ENCODE measurements around the gene HMOX1.
"Not testable (repeated sequence)": the region's sequence is repeated elsewhere in the genome, so short reads cannot be mapped to it uniquely, and the experiment has no call there.

Gene HMOX1

GRCh38 chr22:35390933-35391332, 10.0 kb downstream of the HMOX1 start:
- DNase-seq (ENCODE audit: low read depth): no peak
- no peak overlapping the region for H3K4me3 ChIP-seq (ENCODE audit: low read length)
- TF ChIP-seq, protein P1, sequence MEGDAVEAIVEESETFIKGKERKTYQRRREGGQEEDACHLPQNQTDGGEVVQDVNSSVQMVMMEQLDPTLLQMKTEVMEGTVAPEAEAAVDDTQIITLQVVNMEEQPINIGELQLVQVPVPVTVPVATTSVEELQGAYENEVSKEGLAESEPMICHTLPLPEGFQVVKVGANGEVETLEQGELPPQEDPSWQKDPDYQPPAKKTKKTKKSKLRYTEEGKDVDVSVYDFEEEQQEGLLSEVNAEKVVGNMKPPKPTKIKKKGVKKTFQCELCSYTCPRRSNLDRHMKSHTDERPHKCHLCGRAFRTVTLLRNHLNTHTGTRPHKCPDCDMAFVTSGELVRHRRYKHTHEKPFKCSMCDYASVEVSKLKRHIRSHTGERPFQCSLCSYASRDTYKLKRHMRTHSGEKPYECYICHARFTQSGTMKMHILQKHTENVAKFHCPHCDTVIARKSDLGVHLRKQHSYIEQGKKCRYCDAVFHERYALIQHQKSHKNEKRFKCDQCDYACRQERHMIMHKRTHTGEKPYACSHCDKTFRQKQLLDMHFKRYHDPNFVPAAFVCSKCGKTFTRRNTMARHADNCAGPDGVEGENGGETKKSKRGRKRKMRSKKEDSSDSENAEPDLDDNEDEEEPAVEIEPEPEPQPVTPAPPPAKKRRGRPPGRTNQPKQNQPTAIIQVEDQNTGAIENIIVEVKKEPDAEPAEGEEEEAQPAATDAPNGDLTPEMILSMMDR (IDR thresholded peaks at IDR 0.05; ENCODE audit: insufficient read depth, low read depth, low read length, missing control alignments): no peak

DNA sequence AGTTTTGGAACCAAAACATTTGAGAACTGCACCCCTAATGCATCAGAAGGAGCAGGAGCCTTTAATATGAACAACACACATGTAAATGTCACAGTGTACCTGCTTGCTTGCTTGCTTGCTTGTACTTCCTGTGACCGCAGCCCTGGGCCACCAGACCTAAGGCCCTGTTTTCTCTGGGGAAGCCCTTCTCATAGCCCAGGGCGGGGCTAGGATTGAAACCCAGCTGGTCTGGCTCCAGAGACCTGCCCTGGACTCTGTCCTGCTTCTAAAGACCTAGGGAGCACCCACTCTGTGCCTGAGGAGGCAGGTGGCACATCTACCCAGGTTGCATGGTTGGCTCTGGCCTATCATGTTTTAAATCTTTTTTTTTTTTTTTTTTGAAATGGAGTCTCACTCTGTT, 11.5 kb downstream of the HMOX1 start:
- H3K4me3 ChIP-seq (ENCODE audit: low read length): no peak overlapping the region
- TF ChIP-seq, protein P1 (IDR thresholded peaks at IDR 0.05; ENCODE audit: insufficient read depth, low read depth, low read length, missing control alignments): no peak
- no peak for DNase-seq (ENCODE audit: low read depth)

- TF ChIP-seq, protein P1 (IDR thresholded peaks at IDR 0.05; ENCODE audit: insufficient read depth, low read depth, low read length, missing control alignments): no peak
- DNase-seq (ENCODE audit: low read depth): no peak
- H3K4me3 ChIP-seq (ENCODE audit: low read length): no peak overlapping the region
Measured at GRCh38 chr22:35393116-35394010, 12.5 kb downstream of the HMOX1 start.

DNA sequence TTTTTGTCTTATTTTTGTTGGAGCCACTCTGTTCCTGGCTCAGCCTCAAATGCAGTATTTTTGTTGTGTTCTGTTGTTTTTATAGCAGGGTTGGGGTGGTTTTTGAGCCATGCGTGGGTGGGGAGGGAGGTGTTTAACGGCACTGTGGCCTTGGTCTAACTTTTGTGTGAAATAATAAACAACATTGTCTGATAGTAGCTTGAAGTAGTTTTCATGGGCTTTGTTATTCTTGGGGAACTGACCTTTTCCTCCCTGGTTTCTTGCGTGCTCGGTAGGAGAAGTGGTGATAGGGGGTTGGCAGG, 13.1 kb downstream of the HMOX1 start:
- TF ChIP-seq, protein P1 (IDR thresholded peaks at IDR 0.05; ENCODE audit: insufficient read depth, low read depth, low read length, missing control alignments): no peak
- DNase-seq (ENCODE audit: low read depth): no peak
- no peak overlapping the region for H3K4me3 ChIP-seq (ENCODE audit: low read length)

GRCh38 chr22:35394810-35395563, 14.1 kb downstream of the HMOX1 start:
- TF ChIP-seq, protein P1 (IDR thresholded peaks at IDR 0.05; ENCODE audit: insufficient read depth, low read depth, low read length, missing control alignments): no peak
- H3K4me3 ChIP-seq (ENCODE audit: low read length): no peak overlapping the region
- DNase-seq (ENCODE audit: low read depth): no peak

DNA sequence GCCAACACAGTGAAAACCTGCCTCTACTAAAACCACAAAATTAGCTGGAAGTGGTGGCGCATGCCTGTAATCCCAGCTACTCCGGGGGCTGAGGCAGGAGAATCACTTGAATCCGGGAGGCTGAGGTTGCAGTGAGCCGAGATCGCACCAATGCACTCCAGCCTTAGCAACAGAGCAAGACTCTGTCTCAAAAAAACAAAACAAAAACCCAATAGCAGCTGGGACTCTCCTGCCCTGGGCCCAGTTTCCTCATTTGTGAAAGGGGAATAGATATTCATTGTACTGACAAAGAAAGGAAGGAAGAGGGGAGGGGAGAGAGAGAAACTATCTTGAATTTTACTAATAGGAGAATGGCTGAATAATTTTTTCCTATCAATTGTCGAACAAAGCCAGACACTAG, 15.7 kb downstream of the HMOX1 start:
- not testable (repeated sequence) for DNase-seq (ENCODE audit: low read depth); H3K4me3 ChIP-seq (ENCODE audit: low read length)

- DNase-seq (ENCODE audit: low read depth): no peak
- TF ChIP-seq, protein P1 (IDR thresholded peaks at IDR 0.05; ENCODE audit: insufficient read depth, low read depth, low read length, missing control alignments): no peak
- no peak overlapping the region for H3K4me3 ChIP-seq (ENCODE audit: low read length)
Measured at GRCh38 chr22:35397095-35397904, 16.4 kb downstream of the HMOX1 start.
